CD14-positive monocyte (primary cell): ENCODE measurements around the gene UGT1A10. TPM values are rescaled to one million over a fixed set of nuclear protein-coding genes. Genes with fewer than 3 reads are reported as not detected.

Experiments used
- DNase-seq, 3 donors: peaks; one replicate each; pipeline ENCODE4 v3.0.0-alpha.2; 2011 to 2022
- H2AFZ ChIP-seq: 2 replicates; pipeline ENCODE4 v1.6.0; 2012; ENCODE audit warnings: mild to moderate bottlenecking, low read depth, low read length, inconsistent platforms; ENCODE audit not compliant: insufficient read depth, poor library complexity, severe bottlenecking
- H3K27ac ChIP-seq, 2 donors: 1 replicate in 1 of 2; 2 replicates in 1 of 2; pipeline ENCODE4 v1.5.1; 2012 to 2013; ENCODE audit warnings: low read length in 2 of 2, control low read depth in 1 of 2, inconsistent platforms in 1 of 2, low read depth in 1 of 2, mild to moderate bottlenecking in 1 of 2
- H3K27me3 ChIP-seq, 2 donors: one replicate each; pipeline versions ENCODE4 v1.6.0 to v1.6.1; 2011 to 2013; ENCODE audit warnings: low read length in 2 of 2; ENCODE audit not compliant: control insufficient read depth in 2 of 2, insufficient read depth in 2 of 2
- H3K36me3 ChIP-seq, 2 donors: replicated peaks in 1 of 2; 1 replicate in 1 of 2; 2 replicates in 1 of 2; pipeline versions ENCODE4 v1.5.1 to v1.6.1; 2012 to 2013; ENCODE audit warnings: low read length in 2 of 2, control low read depth in 1 of 2, inconsistent platforms in 1 of 2, mild to moderate bottlenecking in 1 of 2; ENCODE audit not compliant: insufficient read depth in 2 of 2, control insufficient read depth in 1 of 2
- H3K4me1 ChIP-seq, 2 donors: 1 replicate in 1 of 2; 2 replicates in 1 of 2; pipeline versions ENCODE4 v1.5.1 to v1.6.1; 2012 to 2013; ENCODE audit warnings: low read length in 2 of 2, control low read depth in 1 of 2, inconsistent platforms in 1 of 2, mild to moderate bottlenecking in 1 of 2, moderate library complexity in 1 of 2; ENCODE audit not compliant: insufficient read depth in 2 of 2, control insufficient read depth in 1 of 2
- H3K4me2 ChIP-seq: replicated peaks from 2 replicates; pipeline ENCODE3; 2012; ENCODE audit warnings: low read length, moderate library complexity, mild to moderate bottlenecking; ENCODE audit not compliant: poor library complexity, severe bottlenecking; ENCODE audit errors: extremely low read depth
- H3K4me3 ChIP-seq, 3 experiments: fragments of 200-600 bp in 1 of 3; sonication (generic) in 1 of 3; replicated peaks in 1 of 3; 1 replicate in 2 of 3; 2 replicates in 1 of 3; pipeline ENCODE4 v1.5.1; 2011 to 2013; ENCODE audit warnings: low read length in 3 of 3, mild to moderate bottlenecking in 3 of 3, control low read depth in 2 of 3, low read depth in 2 of 3, inconsistent platforms in 1 of 3, moderate library complexity in 1 of 3
- H3K79me2 ChIP-seq: 2 replicates; pipeline ENCODE4 v1.6.0; 2012; ENCODE audit warnings: mild to moderate bottlenecking, control low read depth, inconsistent platforms, low read length, moderate library complexity; ENCODE audit not compliant: insufficient read depth
- H3K9ac ChIP-seq: 2 replicates; pipeline ENCODE4 v1.6.0; 2017; ENCODE audit warnings: low read length, mild to moderate bottlenecking; ENCODE audit not compliant: insufficient read depth, poor library complexity, severe bottlenecking
- H3K9me3 ChIP-seq, 2 donors: replicated peaks in 1 of 2; 1 replicate in 1 of 2; 2 replicates in 1 of 2; pipeline versions ENCODE4 v1.5.1 to v1.6.1; 2012 to 2013; ENCODE audit warnings: low read length in 2 of 2, control low read depth in 1 of 2; ENCODE audit not compliant: control insufficient read depth in 1 of 2, insufficient read depth in 1 of 2
- H4K20me1 ChIP-seq: 2 replicates; pipeline ENCODE4 v1.6.0; 2012; ENCODE audit warnings: mild to moderate bottlenecking, low read length, control low read depth, moderate library complexity; ENCODE audit not compliant: insufficient read depth
- H3K27ac Mint-ChIP-seq, 7 donors: one replicate each; pipeline ENCODE4 v1.8.0; 2020; ENCODE audit warnings: mild to moderate bottlenecking in 7 of 7, mixed read lengths in 7 of 7, moderate library complexity in 6 of 7, inconsistent platforms in 2 of 7
- H3K27me3 Mint-ChIP-seq, 3 donors: one replicate each; pipeline ENCODE4 v1.8.0; 2021 to 2022; ENCODE audit warnings: low read depth in 3 of 3, mild to moderate bottlenecking in 3 of 3, mixed read lengths in 3 of 3, moderate library complexity in 3 of 3, inconsistent platforms in 1 of 3
- H3K36me3 Mint-ChIP-seq, 2 donors: one replicate each; pipeline ENCODE4 v1.8.0; 2020; ENCODE audit warnings: mixed read lengths in 2 of 2, inconsistent platforms in 1 of 2, mild to moderate bottlenecking in 1 of 2
- H3K4me1 Mint-ChIP-seq: one replicate; pipeline ENCODE4 v1.8.0; 2020; ENCODE audit warnings: mild to moderate bottlenecking, mixed read lengths
- H3K4me3 Mint-ChIP-seq, 2 donors: one replicate each; pipeline ENCODE4 v1.8.0; 2020; ENCODE audit warnings: mild to moderate bottlenecking in 2 of 2, mixed read lengths in 2 of 2, moderate library complexity in 1 of 2
- H3K9me3 Mint-ChIP-seq, 7 donors: one replicate each; pipeline ENCODE4 v1.8.0; 2020 to 2022; ENCODE audit warnings: mixed read lengths in 7 of 7, mild to moderate bottlenecking in 6 of 7, moderate library complexity in 6 of 7, inconsistent platforms in 2 of 7
- CTCF ChIP-seq: fragments of 200-600 bp; IDR thresholded peaks from one replicate; pipeline ENCODE4 v1.8.0; 2022; ENCODE audit warnings: antibody characterized with exemption, mild to moderate bottlenecking
- WGBS: methylation state at CpG from one replicate; pipeline ENCODE4 v1.1.5; 2013; ENCODE audit warnings: missing lambda C conversion rate; ENCODE audit not compliant: insufficient coverage; 5-methylcytosine and 5-hydroxymethylcytosine counted together
- intact Hi-C, 2 donors: fragments of 100-400 bp; cut with micrococcal nuclease; formaldehyde crosslinking; loops; one replicate each; pipeline versions ENCODE4 v1.15.0 to v1.15.1; 2023
- polyA plus RNA-seq, 3 donors: library from polyadenylated mRNA; depleted of rRNA in 1 of 3; unstranded in 2 of 3; stranded (reverse) in 1 of 3; fragments of 300-500 nt in 2 of 3; fragments of >200 nt in 1 of 3; fragmentation: Illumina TruSeq in 2 of 3; gene quantifications; 1 replicate in 2 of 3; 2 replicates in 1 of 3; pipeline ENCODE4 v1.2.3, GENCODE V29; 2012 to 2021

Gene UGT1A10
- polyA plus RNA-seq, 3 donors: not detected

- Mint-ChIP-seq H3K9me3 (peaks cover 0 to 4% (median 0%) of the 10 kb centered on the region in 7 donors), H3K36me3 (no peaks in the 10 kb centered on the region), H3K4me3 (no peak overlapping the region), H3K27me3 (peaks cover 2 to 9% (median 7%) of the 10 kb centered on the region in 3 donors), H3K4me1 (peaks cover 3% of the 10 kb centered on the region), H3K27ac (no peak overlapping the region)
- peaks cover 2 to 5% of the 10 kb centered on the region in 2 donors for H3K4me1 ChIP-seq
- DNase-seq: no peak
- no peaks in the 10 kb centered on the region for H3K9me3 ChIP-seq
- 91% methylated on average over 11 of the region's 11 CpGs for WGBS
- no peaks in the 10 kb centered on the region for H3K36me3 ChIP-seq
- no peak for TF ChIP-seq CTCF
- H4K20me1 ChIP-seq: no peaks in the 10 kb centered on the region
- intact Hi-C loops: no loop called here
- no peaks in the 10 kb centered on the region for H3K27me3 ChIP-seq
- no peak overlapping the region for H3K9ac ChIP-seq
- H3K27ac ChIP-seq: no peak overlapping the region
- no peak overlapping the region for H3K4me3 ChIP-seq
- no peak overlapping the region for H2AFZ ChIP-seq
- H3K4me2 ChIP-seq: no peak overlapping the region
- no peaks in the 10 kb centered on the region for H3K79me2 ChIP-seq
Measured at GRCh38 chr2:233817995-233818638, 181.9 kb downstream of the UGT1A10 start.

- Histone ChIP-seq H4K20me1 (no peaks in the 10 kb centered on the region), H3K4me1 (peaks cover 4 to 8% of the 10 kb centered on the region in 2 donors), H3K9me3 (no peaks in the 10 kb centered on the region), H3K9ac (no peak overlapping the region), H3K36me3 (no peaks in the 10 kb centered on the region), H3K4me3 (no peak overlapping the region), H3K4me2 (no peak overlapping the region), H3K27ac (no peak overlapping the region), H3K79me2 (no peaks in the 10 kb centered on the region), H2AFZ (no peak overlapping the region), H3K27me3 (no peaks in the 10 kb centered on the region)
- Mint-ChIP-seq H3K36me3 (no peaks in the 10 kb centered on the region), H3K27ac (no peak overlapping the region), H3K4me3 (no peak overlapping the region), H3K9me3 (peaks cover 0 to 2% (median 0%) of the 10 kb centered on the region in 7 donors), H3K27me3 (peaks cover 2 to 7% (median 7%) of the 10 kb centered on the region in 3 donors), H3K4me1 (peaks cover 7% of the 10 kb centered on the region)
- no peak for TF ChIP-seq CTCF
- WGBS: 83% methylated on average over 9 of the region's 17 CpGs
- DNase-seq: no peak
- intact Hi-C loops: no loop called here
Measured at GRCh38 chr2:233818639-233819621, 182.7 kb downstream of the UGT1A10 start.
